Testis (tissue), 2 donors: ENCODE data around the gene DCST2.

Experiments
- CTCF ChIP-seq, 3 experiments: fragments of 450-650 bp in 2 of 3; fragments of 200-600 bp in 1 of 3; sonication (generic) in 1 of 3; IDR thresholded peaks; one replicate each; pipeline ENCODE4 v1.5.1; 2016 to 2019; ENCODE audit warnings: antibody characterized with exemption in 3 of 3, mild to moderate bottlenecking in 2 of 3, moderate library complexity in 1 of 3
- POLR2A ChIP-seq: fragments of 450-650 bp; IDR thresholded peaks from one replicate; pipeline ENCODE4 v1.6.1; 2017; ENCODE audit warnings: antibody characterized with exemption, mild to moderate bottlenecking, moderate library complexity

- TF ChIP-seq CTCF (IDR thresholded peaks at IDR 0.05) = no peak
- TF ChIP-seq POLR2A = no peak
Observed at GRCh38 chr1:155005076-155006011, 28.2 kb downstream of the DCST2 start.
